A549 (cell line): ENCODE results near the gene ANKRD39.

Experiments
- CBX2 ChIP-seq: fragments of 200-600 bp; sonication (generic); IDR thresholded peaks from 2 replicates; pipeline ENCODE4 v1.6.1; 2016; ENCODE audit warnings: low read depth, mild to moderate bottlenecking, borderline replicate concordance
- EP300 ChIP-seq, 2 experiments: fragments of >200 bp; sonication (Bioruptor Twin); formaldehyde crosslinking; IDR thresholded peaks; 2 replicates in 1 of 2; 3 replicates in 1 of 2; pipeline ENCODE4 v1.6.1; 2016 to 2017
- HDAC2 ChIP-seq: fragments of 200-600 bp; sonication (generic); IDR thresholded peaks from 2 replicates; pipeline ENCODE4 v1.6.1; 2016
- JUNB ChIP-seq: fragments of >200 bp; sonication (Bioruptor Twin); formaldehyde crosslinking; IDR thresholded peaks from 2 replicates; pipeline ENCODE4 v1.6.1; 2016
- MAX ChIP-seq: IDR thresholded peaks from 2 replicates; pipeline ENCODE4 v1.6.1; 2012
- MYC ChIP-seq: IDR thresholded peaks from 2 replicates; pipeline ENCODE4 v1.6.1; 2012; ENCODE audit warnings: mild to moderate bottlenecking, inconsistent platforms, low read length, improper control_type of control experiment, borderline replicate concordance
- NR3C1 ChIP-seq: fragments of >200 bp; sonication (Bioruptor Twin); formaldehyde crosslinking; IDR thresholded peaks from 3 replicates; pipeline ENCODE4 v1.6.1; 2017
- RAD21 ChIP-seq, 2 experiments: fragments of >200 bp in 1 of 2; sonication (Bioruptor Twin) in 1 of 2; formaldehyde crosslinking in 1 of 2; IDR thresholded peaks in 1 of 2; conservative IDR thresholded peaks in 1 of 2; 2 replicates in 1 of 2; 3 replicates in 1 of 2; pipeline ENCODE4 v1.6.1; 2012 to 2018; ENCODE audit warnings: inconsistent platforms in 1 of 2
- TP53 ChIP-seq: fragments of 250-450 bp; sonication (Bioruptor Pico); IDR thresholded peaks from 2 replicates; pipeline ENCODE4 v1.5.0; 2021; ENCODE audit warnings: mild to moderate bottlenecking, moderate library complexity
- TF ChIP-seq, protein P1 (sequence below): fragments of >200 bp; sonication (Bioruptor Twin); formaldehyde crosslinking; IDR thresholded peaks from 3 replicates; pipeline ENCODE4 v1.5.1; 2016
- TF ChIP-seq, protein P2 (sequence below): IDR thresholded peaks from 2 replicates; pipeline ENCODE4 v1.6.1; 2012

GRCh38 chr2:96874198-96874831 lies 16.5 kb upstream of the ANKRD39 start:
- TF ChIP-seq, protein P1, sequence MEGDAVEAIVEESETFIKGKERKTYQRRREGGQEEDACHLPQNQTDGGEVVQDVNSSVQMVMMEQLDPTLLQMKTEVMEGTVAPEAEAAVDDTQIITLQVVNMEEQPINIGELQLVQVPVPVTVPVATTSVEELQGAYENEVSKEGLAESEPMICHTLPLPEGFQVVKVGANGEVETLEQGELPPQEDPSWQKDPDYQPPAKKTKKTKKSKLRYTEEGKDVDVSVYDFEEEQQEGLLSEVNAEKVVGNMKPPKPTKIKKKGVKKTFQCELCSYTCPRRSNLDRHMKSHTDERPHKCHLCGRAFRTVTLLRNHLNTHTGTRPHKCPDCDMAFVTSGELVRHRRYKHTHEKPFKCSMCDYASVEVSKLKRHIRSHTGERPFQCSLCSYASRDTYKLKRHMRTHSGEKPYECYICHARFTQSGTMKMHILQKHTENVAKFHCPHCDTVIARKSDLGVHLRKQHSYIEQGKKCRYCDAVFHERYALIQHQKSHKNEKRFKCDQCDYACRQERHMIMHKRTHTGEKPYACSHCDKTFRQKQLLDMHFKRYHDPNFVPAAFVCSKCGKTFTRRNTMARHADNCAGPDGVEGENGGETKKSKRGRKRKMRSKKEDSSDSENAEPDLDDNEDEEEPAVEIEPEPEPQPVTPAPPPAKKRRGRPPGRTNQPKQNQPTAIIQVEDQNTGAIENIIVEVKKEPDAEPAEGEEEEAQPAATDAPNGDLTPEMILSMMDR: no peak
- no peak for TF ChIP-seq TP53
- no peak for TF ChIP-seq RAD21 (conservative IDR thresholded peaks at IDR 0.05 in 1 of 2, IDR thresholded peaks at IDR 0.05 in 1 of 2)
- TF ChIP-seq MYC: no peak
- no peak for TF ChIP-seq EP300 (IDR thresholded peaks at IDR 0.05)
- TF ChIP-seq HDAC2: no peak
- TF ChIP-seq JUNB: no peak
- no peak for TF ChIP-seq CBX2
- no peak for TF ChIP-seq MAX
- TF ChIP-seq, protein P2, sequence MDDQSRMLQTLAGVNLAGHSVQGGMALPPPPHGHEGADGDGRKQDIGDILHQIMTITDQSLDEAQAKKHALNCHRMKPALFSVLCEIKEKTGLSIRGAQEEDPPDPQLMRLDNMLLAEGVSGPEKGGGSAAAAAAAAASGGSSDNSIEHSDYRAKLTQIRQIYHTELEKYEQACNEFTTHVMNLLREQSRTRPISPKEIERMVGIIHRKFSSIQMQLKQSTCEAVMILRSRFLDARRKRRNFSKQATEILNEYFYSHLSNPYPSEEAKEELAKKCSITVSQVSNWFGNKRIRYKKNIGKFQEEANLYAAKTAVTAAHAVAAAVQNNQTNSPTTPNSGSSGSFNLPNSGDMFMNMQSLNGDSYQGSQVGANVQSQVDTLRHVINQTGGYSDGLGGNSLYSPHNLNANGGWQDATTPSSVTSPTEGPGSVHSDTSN: no peak
- TF ChIP-seq NR3C1: no peak
